C4-2B (cell line): ENCODE measurements around the gene POLR1D.

Experiments
- CTCF ChIP-seq: fragments of 450-650 bp; conservative IDR thresholded peaks from 2 replicates; pipeline ENCODE4 v1.5.1; 2017; ENCODE audit warnings: mild to moderate bottlenecking
- ZFX ChIP-seq: fragments of 450-650 bp; IDR thresholded peaks from 2 replicates; pipeline ENCODE4 v1.6.1; 2017

GRCh38 chr13:27634791-27635190 is 13.1 kb downstream of the POLR1D start:
- TF ChIP-seq CTCF = no peak
- no peak for TF ChIP-seq ZFX
